Gastrocnemius medialis (tissue), 4 donors: ENCODE data around the gene MMS22L. TPM values are rescaled to one million over a fixed set of nuclear protein-coding genes. Genes with fewer than 3 reads are reported as not detected.

Source experiments
- ATAC-seq, 2 donors: fragments of 150-250 bp; one replicate each; pipeline ENCODE4 v1.9.1; 2016
- DNase-seq, 2 donors: peaks; one replicate each; pipeline ENCODE4 v3.0.0-alpha.2; 2019
- H3K27ac ChIP-seq, 4 donors: fragments of 200-600 bp; sonication (generic); 1 replicate in 1 of 4; 2 replicates in 3 of 4; pipeline ENCODE4 v1.5.1; 2016 to 2018; ENCODE audit warnings: mild to moderate bottlenecking in 2 of 4, moderate library complexity in 1 of 4
- H3K27me3 ChIP-seq, 3 donors: fragments of 200-600 bp; sonication (generic) in 2 of 3; 1 replicate in 1 of 3; 2 replicates in 2 of 3; pipeline versions ENCODE4 v1.5.1 to v1.6.0; 2016 to 2019; ENCODE audit warnings: mild to moderate bottlenecking in 1 of 3, moderate library complexity in 1 of 3
- H3K36me3 ChIP-seq, 2 donors: fragments of 200-600 bp; sonication (generic) in 1 of 2; one replicate each; pipeline ENCODE4 v1.5.1; 2017 to 2018
- H3K4me1 ChIP-seq, 2 donors: fragments of 200-600 bp; sonication (generic) in 1 of 2; one replicate each; pipeline ENCODE4 v1.5.1; 2016 to 2017; ENCODE audit warnings: mild to moderate bottlenecking in 2 of 2
- H3K4me3 ChIP-seq, 4 donors: fragments of 200-600 bp; sonication (generic) in 3 of 4; 1 replicate in 1 of 4; 2 replicates in 3 of 4; pipeline ENCODE4 v1.5.1; 2016 to 2019; ENCODE audit warnings: mild to moderate bottlenecking in 2 of 4
- H3K9me3 ChIP-seq, 3 donors: fragments of 200-600 bp; sonication (generic) in 2 of 3; 1 replicate in 1 of 3; 2 replicates in 2 of 3; pipeline ENCODE4 v1.5.1; 2016 to 2019
- CTCF ChIP-seq, 5 experiments: fragments of 450-650 bp in 3 of 5; fragments of 200-600 bp in 2 of 5; sonication (generic) in 2 of 5; IDR thresholded peaks in 4 of 5; conservative IDR thresholded peaks in 1 of 5; 1 replicate in 4 of 5; 2 replicates in 1 of 5; pipeline ENCODE4 v1.5.1; 2016 to 2019; ENCODE audit warnings: antibody characterized with exemption in 5 of 5, mild to moderate bottlenecking in 3 of 5, moderate library complexity in 3 of 5
- POLR2A ChIP-seq, 2 donors: fragments of 450-650 bp; IDR thresholded peaks; one replicate each; pipeline ENCODE4 v1.6.1; 2017; ENCODE audit warnings: antibody characterized with exemption in 2 of 2, mild to moderate bottlenecking in 2 of 2, moderate library complexity in 2 of 2
- in situ Hi-C, 4 donors: fragments of 200-750 bp; cut with MboI; loops; one replicate each; pipeline versions ENCODE4 v1.15.0 to v1.8.0; 2017; ENCODE audit warnings: low sequenced_read_pairs in 4 of 4
- intact Hi-C: fragments of 100-400 bp; cut with DNase I; formaldehyde crosslinking; loops from one replicate; pipeline ENCODE4 v1.15.1; 2023; ENCODE audit warnings: low total_unique reads
- total RNA-seq, 4 donors: library from RNA; depleted of rRNA; stranded (reverse); fragments of >200 nt; gene quantifications; one replicate each; pipeline versions ENCODE4 v1.1.0 to v1.2.3, GENCODE V29; 2016

Gene MMS22L
- total RNA-seq, 4 donors from 2014 or later: 0.22 to 2.7 (median 2.3) TPM

- in situ Hi-C loops: no loop called here
- Histone ChIP-seq H3K27me3 (no peaks in the 10 kb centered on the region), H3K9me3 (no peaks in the 10 kb centered on the region), H3K4me3 (no peak overlapping the region), H3K36me3 (no peaks in the 10 kb centered on the region), H3K4me1 (no peaks in the 10 kb centered on the region), H3K27ac (no peak overlapping the region)
- DNase-seq (no peak), ATAC-seq (no peak)
- TF ChIP-seq CTCF (IDR thresholded peaks at IDR 0.05 in 4 of 5, conservative IDR thresholded peaks at IDR 0.05 in 1 of 5) (no peak), POLR2A (IDR thresholded peaks at IDR 0.05) (no peak)
- intact Hi-C loops: no loop called here
These were observed 11.4 kb upstream of the MMS22L start for GRCh38 chr6:97294451-97294850.

GRCh38 chr6:97293198-97293696, 10.2 kb upstream of the MMS22L start:
- H3K27me3 ChIP-seq: no peaks in the 10 kb centered on the region
- in situ Hi-C loops: no loop called here
- H3K9me3 ChIP-seq: no peaks in the 10 kb centered on the region
- intact Hi-C loops: no loop called here
- no peak overlapping the region for H3K4me3 ChIP-seq
- DNase-seq (no peak), ATAC-seq (no peak)
- no peaks in the 10 kb centered on the region for H3K36me3 ChIP-seq
- no peak overlapping the region for H3K27ac ChIP-seq
- H3K4me1 ChIP-seq: no peaks in the 10 kb centered on the region
- TF ChIP-seq CTCF (IDR thresholded peaks at IDR 0.05 in 4 of 5, conservative IDR thresholded peaks at IDR 0.05 in 1 of 5) (no peak), POLR2A (IDR thresholded peaks at IDR 0.05) (no peak)

GRCh38 chr6:97292671-97293070, 9.7 kb upstream of the MMS22L start:
- intact Hi-C loops (no loop called here), in situ Hi-C loops (no loop called here)
- no peaks in the 10 kb centered on the region for H3K27me3 ChIP-seq

GRCh38 chr6:97291896-97292295, 8.9 kb upstream of the MMS22L start:
- H3K27ac ChIP-seq: no peak overlapping the region
- no peak overlapping the region for H3K4me3 ChIP-seq
- TF ChIP-seq CTCF (IDR thresholded peaks at IDR 0.05 in 4 of 5, conservative IDR thresholded peaks at IDR 0.05 in 1 of 5): no peak
- TF ChIP-seq POLR2A (IDR thresholded peaks at IDR 0.05): no peak
- in situ Hi-C loops: no loop called here
- H3K27me3 ChIP-seq: no peaks in the 10 kb centered on the region
- H3K4me1 ChIP-seq: no peaks in the 10 kb centered on the region
- ATAC-seq (no peak), DNase-seq (no peak)
- intact Hi-C loops: no loop called here
- H3K9me3 ChIP-seq: no peaks in the 10 kb centered on the region
- no peaks in the 10 kb centered on the region for H3K36me3 ChIP-seq

More at GRCh38 chr6:97292671-97293070, 9.7 kb upstream of the MMS22L start:
- ATAC-seq (no peak), DNase-seq (no peak)
- no peaks in the 10 kb centered on the region for H3K4me1 ChIP-seq
- H3K9me3 ChIP-seq: no peaks in the 10 kb centered on the region
- no peak for TF ChIP-seq CTCF (IDR thresholded peaks at IDR 0.05 in 4 of 5, conservative IDR thresholded peaks at IDR 0.05 in 1 of 5)
- no peak for TF ChIP-seq POLR2A (IDR thresholded peaks at IDR 0.05)
- H3K36me3 ChIP-seq: no peaks in the 10 kb centered on the region
- H3K27ac ChIP-seq: no peak overlapping the region
- H3K4me3 ChIP-seq: no peak overlapping the region

- Histone ChIP-seq H3K9me3 (no peaks in the 10 kb centered on the region), H3K36me3 (no peaks in the 10 kb centered on the region), H3K4me3 (no peak overlapping the region), H3K27me3 (no peaks in the 10 kb centered on the region), H3K27ac (no peak overlapping the region), H3K4me1 (no peaks in the 10 kb centered on the region)
- TF ChIP-seq CTCF (IDR thresholded peaks at IDR 0.05 in 4 of 5, conservative IDR thresholded peaks at IDR 0.05 in 1 of 5) (no peak), POLR2A (IDR thresholded peaks at IDR 0.05) (no peak)
- no peak for ATAC-seq
- in situ Hi-C loops (no loop called here), intact Hi-C loops (no loop called here)
- DNase-seq: no peak
These were observed 6.3 kb upstream of the MMS22L start for GRCh38 chr6:97289332-97289731.
